Daoy (cell line): ENCODE results near the gene CNN1. TPM values are rescaled to one million over a fixed set of nuclear protein-coding genes. Genes with fewer than 3 reads are reported as not detected.
"Not testable (repeated sequence)": the region's sequence is repeated elsewhere in the genome, so short reads cannot be mapped to it uniquely, and the experiment has no call there.

Source experiments
- DNase-seq: peaks from one replicate; pipeline ENCODE4 v3.0.0-alpha.2; 2015; ENCODE audit warnings: low read depth
- total RNA-seq: library from RNA; depleted of rRNA; stranded (reverse); fragments of >200 nt; shearing (Covaris generic); gene quantifications from 2 replicates; pipeline ENCODE4 v1.2.3, GENCODE V29; 2014

Gene CNN1
- total RNA-seq, 1 experiment from 2014 or later: 9.3 TPM

GRCh38 chr19:11564082-11564807 lies 25.6 kb downstream of the CNN1 start:
- DNase-seq: not testable (repeated sequence)

- DNase-seq: not testable (repeated sequence)
Measured at GRCh38 chr19:11565649-11565980, 27.0 kb downstream of the CNN1 start.

- DNase-seq: no peak
Measured at GRCh38 chr19:11566164-11566563, 27.5 kb downstream of the CNN1 start.

GRCh38 chr19:11570039-11570462 lies 31.4 kb downstream of the CNN1 start:
- DNase-seq: no peak

- DNase-seq: not testable (repeated sequence)
Measured at GRCh38 chr19:11573354-11573753, 34.7 kb downstream of the CNN1 start.

- not testable (repeated sequence) for DNase-seq
Measured at GRCh38 chr19:11573763-11574162, 35.1 kb downstream of the CNN1 start.

GRCh38 chr19:11574689-11575088 lies 36.0 kb downstream of the CNN1 start:
- DNase-seq: no peak

- DNase-seq: no peak
Measured at GRCh38 chr19:11576227-11576626, 37.6 kb downstream of the CNN1 start.

GRCh38 chr19:11577451-11578257 lies 39.0 kb downstream of the CNN1 start, which contains the start of gene ACP5:
TSS of gene ACP5 (minus strand) at chr19:11577645. CDS start at chr19:11577317, 328 bp downstream.
- DNase-seq: peak; percentile 43

GRCh38 chr19:11578258-11579142 lies 39.8 kb downstream of the CNN1 start:
- no peak for DNase-seq

- no peak for DNase-seq
Measured at GRCh38 chr19:11580116-11580515, 41.5 kb downstream of the CNN1 start.

- DNase-seq: peak; percentile 49
Measured at GRCh38 chr19:11581740-11582139, 43.1 kb downstream of the CNN1 start.

GRCh38 chr19:11586331-11586730 lies 47.7 kb downstream of the CNN1 start:
- no peak for DNase-seq

GRCh38 chr19:11587302-11587974 lies 48.8 kb downstream of the CNN1 start:
- peak; percentile 74 for DNase-seq

GRCh38 chr19:11587975-11588631 lies 49.5 kb downstream of the CNN1 start:
- no peak for DNase-seq

- DNase-seq: no peak
Measured at GRCh38 chr19:11594084-11594483, 55.4 kb downstream of the CNN1 start.

- no peak for DNase-seq
Measured at GRCh38 chr19:11596156-11596555, 57.5 kb downstream of the CNN1 start.

- peak; percentile 99 for DNase-seq
Measured at GRCh38 chr19:11597202-11598102, 58.8 kb downstream of the CNN1 start, which contains the start of gene ZNF627. TSS of gene ZNF627 (plus strand) at chr19:11597483. CDS start at chr19:11597628, 145 bp downstream.

- no peak for DNase-seq
Measured at GRCh38 chr19:11598103-11598483, 59.4 kb downstream of the CNN1 start.

- DNase-seq: no peak
Measured at GRCh38 chr19:11598746-11599145, 60.1 kb downstream of the CNN1 start.
